ENCODE results near the gene CIBAR2.

Gene CIBAR2

DNA sequence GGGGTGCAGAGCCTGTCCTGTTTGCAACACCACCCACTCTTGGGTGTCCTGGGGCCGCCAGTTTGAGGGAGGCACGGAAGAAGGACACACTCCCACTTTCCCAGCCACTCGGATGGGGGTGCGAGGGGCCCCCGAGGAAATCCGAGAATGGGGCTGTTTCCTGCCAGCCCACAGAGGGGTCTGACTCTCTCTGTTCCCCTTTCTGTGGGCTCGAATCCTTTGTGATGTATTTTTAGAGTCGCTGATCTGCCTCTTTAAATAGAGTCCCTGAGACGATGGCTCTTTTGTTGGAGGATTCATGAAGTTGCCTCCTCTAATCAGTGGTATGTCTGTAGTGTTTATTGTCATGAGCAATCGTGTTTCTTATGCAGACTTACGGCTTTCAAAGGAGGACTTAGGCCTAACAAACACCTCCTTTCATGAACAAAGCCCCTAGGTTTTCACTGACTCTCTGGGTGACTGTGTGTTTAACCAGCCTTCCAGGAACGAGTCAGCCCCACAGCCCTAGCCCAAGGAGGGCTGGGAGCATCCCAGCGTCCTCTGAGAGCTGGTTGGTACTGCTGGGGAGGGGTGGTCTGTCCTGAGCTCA, 29.1 kb downstream of the CIBAR2 start:
- no peak for DNase-seq (ENCODE audit: low spot score)

DNA sequence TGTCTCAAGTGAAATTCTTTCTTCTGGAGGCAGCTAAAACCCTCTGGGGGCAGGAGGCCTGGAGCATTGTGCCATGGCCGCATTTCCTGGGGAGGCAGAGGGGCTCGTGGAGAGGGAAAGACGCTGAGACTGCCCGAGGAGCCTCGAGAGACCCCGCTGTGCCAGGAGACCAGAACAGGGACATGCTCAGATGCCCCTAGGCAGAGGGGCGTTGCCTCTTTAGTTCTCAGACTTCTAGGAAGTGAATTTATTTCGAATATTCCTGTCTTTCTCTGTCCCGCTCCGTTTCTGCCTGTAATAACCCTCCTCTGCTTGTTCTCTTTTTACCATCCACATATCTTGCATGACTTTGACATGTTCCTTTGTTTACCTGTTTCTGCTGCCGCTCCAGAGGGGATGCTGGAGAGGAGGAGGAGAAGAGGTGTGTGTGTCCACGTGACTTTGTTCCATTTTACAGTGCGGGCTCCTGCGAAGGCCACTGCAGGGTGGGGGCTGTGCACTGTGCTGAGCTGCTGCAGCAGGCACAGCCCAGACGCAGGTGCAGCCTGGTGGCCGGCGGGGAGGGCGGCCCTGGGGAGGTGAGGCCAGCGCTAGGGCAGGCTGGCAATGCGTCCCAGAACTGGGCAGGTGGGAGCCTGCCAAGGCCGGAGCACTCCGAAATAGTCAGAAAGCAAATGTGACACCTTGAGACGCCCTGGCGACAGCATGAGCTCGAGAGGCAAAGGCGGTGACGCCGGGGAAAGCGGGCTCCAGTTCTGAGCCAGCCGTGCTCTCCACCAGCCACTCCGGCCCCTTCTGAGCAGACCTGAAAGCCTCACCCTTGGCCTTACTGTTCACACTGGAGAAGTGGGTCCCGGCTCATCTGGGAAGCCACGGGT, 29.9 kb downstream of the CIBAR2 start:
- DNase-seq (ENCODE audit: low spot score): no peak

DNA sequence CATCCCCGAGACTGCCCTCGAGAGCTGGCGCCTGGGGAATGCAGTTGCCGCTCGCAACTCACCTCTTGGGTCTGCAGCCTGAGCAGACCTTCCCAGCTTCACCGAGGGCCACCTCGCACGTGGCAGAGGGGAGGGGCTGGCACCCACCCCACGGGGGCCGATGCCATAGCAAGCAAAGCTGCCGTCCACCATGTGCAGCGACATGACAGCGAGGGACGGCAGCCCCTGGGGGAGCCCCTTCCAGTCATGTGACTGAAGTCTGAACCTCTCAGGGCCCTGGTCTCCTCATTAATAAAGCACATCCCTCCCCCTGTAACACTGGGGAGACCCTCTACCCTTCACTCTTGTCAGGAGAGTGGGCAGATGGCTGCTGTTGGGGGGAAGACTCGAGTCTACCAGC, 30.5 kb downstream of the CIBAR2 start:
- no peak for DNase-seq (ENCODE audit: low spot score)

DNA sequence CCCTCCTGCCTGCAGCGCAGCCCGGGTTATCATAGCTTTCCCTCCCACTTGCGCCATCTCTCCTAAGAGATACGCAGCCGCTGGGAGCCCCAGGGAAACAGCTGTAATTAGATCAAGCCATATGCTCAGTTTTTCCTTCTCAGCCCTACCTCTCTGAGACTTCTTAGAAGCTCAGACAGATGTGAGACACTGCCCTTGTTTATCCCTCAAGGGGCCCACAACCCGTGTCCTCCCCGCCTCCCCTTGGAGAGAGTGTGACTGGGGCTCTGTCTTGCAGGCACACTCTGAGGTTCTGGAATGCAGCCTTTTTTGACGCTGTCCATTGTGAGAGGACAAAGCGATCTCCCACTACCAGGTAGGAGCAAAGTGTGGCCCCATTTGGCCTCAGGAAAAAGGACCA, 31.2 kb downstream of the CIBAR2 start:
- no peak for DNase-seq (ENCODE audit: low spot score)

DNA sequence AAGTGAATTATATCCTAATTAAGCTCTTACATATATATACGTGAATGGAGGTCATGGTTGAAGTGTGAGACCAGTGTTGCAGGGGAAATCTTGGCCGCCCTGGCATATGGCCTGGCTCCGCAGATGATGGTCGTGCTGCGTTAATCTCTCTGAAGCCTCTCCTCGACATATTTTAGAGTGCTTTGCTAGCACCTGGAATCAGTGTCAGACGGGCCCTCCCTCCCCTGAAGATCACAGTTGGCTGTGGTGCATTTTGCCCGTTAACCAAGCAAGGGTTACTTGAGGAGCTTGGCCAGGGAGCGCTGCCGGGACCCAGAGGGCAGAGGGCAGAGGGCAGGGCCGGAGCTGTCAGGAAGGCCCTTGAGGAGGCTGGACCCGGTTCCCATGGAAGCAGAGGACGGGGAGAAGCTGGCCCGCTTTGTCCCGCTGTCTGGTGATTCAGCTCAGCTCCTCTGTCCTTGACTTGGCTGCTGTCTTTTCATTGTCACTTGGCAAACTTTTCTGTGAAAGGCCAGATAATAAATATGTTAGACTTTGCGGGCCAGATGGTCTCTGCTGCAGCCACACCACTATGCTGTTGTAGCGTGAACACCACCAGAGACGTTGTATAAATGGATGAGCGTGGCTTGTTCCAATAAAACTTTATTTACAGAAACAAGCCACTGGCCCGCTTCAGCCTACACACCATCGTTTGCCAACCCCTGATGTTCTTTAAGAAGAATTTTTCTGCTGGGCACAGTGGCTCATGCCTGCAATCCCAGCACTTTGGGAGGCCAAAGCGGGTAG, 32.3 kb downstream of the CIBAR2 start:
- DNase-seq (ENCODE audit: low spot score): no peak

DNA sequence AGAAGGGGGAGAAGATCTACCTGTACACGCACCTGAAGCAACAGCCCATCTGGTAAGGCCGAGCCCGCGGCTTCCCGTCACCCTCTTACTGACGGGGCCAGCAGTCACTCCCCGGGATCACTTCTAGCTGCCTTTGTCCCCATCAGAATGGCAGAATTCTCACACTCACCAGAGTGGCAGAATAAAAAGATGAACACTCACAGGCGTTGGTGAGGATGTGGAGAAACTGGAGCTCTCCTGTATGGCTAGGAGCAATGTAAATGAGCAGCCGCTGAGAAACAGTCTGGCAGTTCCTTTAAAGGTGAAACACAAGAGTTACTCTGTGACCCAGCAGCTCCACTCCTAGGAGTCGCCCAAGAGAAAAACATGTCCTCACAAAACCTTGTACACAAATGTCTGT, 33.3 kb downstream of the CIBAR2 start:
- DNase-seq (ENCODE audit: low spot score): no peak

DNA sequence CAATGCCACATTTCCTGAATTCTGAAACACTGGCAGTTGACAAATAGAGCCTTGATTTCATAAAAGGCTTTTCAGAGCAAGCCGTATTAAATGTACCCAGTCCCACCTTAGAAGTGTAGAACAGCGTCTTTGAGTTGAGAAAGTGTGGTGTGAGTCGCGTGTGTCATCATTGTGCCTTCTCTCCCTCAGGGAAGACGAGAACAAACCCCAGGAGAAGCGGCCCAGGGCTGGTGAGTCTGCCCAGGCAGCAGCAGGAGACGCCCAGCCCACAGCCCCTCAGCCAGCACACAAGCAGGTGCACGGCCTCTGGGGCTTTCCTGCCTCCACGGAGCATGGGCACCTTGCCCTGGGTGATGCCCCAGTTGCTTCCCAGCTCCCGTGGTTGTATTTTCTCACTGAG, 34.0 kb downstream of the CIBAR2 start:
- no peak for DNase-seq (ENCODE audit: low spot score)

DNA sequence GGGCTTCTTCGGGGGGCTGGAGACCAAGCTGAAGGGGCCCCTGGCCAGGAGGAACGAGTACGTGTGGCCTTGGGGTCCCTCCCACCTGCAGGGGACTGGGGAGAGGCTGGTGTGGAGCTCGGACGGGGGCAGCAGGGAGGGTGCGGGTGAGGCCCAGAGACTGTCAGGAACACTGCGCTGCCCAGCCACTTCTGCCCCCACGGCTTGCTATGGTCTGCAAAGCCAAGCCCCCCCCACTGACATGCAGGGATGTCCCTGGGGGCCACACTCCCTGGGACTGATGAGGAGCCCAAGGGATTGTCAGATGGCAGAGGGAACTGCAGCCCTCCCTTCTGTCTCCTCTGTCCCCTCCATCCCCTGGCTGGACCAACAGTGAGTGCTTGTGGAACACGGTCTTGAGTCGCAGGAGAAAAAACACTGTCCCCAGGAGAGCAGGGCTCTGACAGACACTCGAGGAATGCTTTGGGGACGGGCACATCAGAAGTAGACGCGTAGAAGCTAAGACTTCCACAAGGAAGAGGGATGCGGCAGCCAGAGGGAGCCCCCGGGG, 34.6 kb downstream of the CIBAR2 start:
- DNase-seq (ENCODE audit: low spot score): no peak

DNA sequence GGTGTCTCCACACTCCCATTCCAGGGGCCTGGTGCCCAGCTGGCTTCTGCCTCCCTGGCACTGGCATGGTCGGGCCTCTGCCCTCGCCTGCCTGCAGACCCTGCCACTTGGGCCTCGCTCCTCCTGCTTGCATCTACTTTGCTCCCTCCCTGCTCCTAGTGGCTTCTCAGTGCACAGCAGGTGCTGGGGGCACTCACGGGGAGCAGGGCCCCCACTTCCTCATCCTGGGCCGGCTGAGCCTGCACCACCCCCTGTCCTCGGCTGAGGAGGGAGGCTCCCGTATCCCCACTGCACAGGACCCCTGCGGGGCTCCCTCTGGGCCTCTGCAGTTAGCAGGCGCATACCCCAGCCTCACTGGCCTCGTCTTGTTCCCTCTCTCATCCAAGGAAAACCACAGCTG, 35.2 kb downstream of the CIBAR2 start:
- DNase-seq (ENCODE audit: low spot score): no peak

DNA sequence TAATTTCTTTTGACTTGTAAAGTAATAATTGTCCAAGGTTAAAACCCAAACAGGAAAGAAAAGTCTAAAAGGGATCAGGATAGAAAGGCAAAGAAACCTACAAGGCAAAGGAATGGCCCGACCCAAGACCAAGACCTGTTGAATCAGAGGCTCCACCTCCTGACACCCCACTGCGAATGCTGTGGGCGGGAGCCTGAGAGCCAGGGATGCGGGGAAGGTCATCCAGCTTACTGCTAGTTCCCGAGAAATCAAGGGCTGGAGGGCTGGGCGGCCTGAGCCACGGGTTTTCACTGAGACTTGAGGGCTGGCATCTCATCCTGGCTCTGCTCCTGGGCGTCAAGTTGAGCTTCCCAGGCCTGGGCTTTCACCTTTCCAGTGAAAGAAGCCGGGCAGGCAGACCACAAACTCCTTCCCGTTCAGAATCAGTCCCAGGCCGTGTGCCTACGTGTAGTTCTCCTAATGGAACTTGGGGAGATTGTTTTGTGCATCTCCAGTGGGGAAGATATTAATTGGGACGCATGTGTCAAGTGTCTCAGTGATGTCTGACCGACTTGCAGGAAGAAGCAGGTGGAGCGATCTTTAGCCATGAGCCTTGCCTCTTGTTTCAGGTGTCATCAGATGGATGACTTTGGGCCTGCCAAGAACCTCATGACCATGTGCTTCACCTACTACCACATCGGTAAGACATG, 36.9 kb downstream of the CIBAR2 start:
- no peak for DNase-seq (ENCODE audit: low spot score)

DNA sequence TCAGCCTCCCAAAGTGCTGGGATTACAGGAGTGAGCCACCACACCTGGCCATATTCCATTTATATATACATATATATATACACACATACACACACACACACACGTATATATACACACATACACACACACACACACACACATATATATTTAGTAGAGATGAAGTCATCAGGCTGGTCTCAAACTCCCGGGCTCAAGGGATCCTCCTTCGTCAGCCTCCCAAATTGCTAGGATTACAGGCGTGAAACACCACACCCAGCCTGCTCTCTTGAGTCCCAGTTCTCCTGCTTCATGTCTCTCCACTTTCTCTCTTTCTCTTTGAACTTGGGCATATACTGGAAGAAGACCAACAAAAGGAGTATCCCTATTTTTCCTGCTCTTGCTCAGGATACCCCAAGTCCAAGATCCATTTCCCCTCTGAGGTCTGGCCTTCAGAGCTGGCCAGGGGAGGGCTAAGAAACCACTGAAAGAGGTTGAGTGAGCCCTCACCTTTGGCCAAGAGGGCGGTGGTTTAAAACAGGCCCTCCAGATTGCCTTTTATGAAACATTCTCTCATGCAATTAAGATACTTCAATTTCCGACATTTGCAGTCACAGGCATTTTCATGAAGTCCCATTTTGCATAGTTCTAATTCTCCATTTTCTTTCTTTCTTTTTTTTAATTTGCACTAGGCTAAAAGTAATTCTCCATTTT, 37.9 kb downstream of the CIBAR2 start:
- DNase-seq (ENCODE audit: low spot score): no peak

DNA sequence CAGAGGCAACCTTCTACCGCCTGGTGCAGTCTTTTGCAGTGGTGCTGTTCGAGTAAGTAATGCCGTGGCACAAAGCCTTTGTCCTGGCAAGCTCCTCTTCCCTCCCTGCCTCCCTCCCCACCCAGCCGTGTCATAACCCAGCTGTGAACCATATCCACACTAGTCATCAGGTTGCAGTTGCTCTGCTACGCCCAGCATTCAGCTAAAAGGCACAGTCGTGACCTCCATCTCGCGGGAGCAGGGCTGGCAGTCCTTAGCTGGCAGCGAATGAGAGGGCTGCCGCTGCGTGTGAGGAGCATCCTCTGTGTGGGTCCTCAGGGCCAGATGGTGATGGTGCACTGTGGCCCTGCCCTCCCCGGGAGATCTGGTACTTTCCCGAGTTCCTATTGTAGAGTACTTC, 39.3 kb downstream of the CIBAR2 start:
- DNase-seq (ENCODE audit: low spot score): no peak

DNA sequence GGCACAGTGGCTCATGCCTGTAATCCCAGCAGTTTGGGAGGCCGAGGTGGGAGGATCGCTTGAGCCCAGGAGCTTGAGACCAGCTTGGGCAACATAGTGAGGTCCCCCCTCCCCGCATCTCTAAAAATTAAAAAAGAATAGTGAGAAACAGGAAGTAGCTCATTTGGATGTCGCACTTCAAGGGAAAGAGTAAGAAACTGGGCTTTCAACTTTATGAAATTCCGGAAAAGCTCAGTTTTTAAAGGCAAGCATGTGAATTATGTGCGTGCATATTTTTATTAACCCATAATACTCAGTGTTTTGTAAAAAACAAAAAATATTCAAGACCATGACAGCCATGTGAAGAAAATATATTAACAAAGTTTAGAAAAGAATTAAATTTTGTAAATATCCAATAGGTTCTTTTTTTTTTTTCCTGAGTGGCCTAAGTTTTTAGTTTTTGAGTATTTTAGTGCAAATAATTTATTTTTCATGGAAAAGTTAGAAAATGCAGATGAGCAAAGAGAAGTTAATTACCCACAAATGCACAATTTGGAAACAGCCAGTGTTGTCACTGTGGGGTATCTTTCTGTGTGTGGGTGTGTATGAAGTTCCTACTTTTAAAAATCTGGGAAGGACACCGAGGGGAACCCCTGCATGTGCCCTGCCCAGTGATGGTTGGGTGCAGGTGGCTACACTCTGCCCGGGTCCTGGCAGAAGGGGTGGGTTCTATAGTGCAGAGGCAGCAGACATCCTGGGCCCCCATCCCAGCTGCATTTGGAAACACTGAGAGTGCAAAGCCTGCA, 40.0 kb downstream of the CIBAR2 start:
- no peak for DNase-seq (ENCODE audit: low spot score)

DNA sequence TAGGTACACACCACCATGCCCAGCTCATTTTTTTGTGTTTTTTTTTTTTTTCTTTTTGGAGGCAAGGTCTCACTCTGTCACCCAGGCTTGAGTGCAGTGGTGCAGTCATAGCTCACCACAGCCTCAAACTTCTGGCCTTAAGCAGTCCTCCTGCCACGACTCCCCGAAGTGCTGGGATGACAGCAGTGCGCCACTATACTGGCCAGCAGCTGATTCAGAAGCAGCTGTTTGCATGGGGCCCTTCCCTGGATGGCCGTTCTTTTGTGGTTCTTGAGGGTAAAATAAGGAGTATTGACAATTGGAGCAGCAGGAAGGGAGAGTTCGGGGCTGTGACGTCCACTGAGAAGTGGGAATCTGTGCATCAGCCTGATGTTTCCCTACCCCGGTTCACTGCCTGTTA, 43.1 kb downstream of the CIBAR2 start:
- DNase-seq (ENCODE audit: low spot score): no peak

DNA sequence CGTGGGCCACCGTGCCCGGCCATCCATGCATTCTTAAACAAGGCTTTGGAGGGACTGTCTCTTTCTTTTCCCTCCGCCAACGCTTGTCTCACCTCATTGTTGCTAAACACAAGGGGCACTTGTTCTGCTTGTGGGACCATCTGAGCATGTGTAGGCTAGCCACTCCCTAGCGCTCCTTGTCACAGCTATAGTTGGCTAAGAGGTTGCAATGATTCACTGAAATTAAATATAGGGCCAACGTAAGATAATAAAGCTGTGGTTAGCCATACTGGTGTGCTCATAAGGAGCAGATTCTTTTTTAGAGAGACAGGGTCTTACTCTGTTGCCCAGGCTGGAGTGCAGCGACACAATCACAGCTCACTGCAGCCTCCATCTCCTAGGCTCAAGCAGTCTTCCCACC, 43.5 kb downstream of the CIBAR2 start:
- DNase-seq (ENCODE audit: low spot score): no peak

DNA sequence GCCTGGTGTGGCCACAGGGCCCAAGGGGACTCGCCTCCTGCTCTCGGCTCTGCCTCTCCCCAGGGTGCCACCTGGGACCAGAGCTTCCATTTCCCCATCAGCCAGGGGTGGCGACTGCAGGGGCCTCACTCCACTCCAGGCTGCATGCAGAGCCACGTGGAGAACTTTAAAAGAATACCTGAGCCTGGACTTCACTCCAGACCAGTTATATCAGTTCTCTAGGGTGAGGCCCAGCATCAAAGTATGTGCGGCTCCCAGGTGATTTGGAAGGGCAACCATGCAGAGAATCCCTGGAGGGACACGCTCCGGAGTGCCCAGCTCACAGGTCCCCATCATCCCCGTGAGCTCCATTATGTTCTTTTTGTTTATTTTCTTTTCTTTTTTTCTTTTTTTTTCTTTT, 44.8 kb downstream of the CIBAR2 start:
- no peak for DNase-seq (ENCODE audit: low spot score)

DNA sequence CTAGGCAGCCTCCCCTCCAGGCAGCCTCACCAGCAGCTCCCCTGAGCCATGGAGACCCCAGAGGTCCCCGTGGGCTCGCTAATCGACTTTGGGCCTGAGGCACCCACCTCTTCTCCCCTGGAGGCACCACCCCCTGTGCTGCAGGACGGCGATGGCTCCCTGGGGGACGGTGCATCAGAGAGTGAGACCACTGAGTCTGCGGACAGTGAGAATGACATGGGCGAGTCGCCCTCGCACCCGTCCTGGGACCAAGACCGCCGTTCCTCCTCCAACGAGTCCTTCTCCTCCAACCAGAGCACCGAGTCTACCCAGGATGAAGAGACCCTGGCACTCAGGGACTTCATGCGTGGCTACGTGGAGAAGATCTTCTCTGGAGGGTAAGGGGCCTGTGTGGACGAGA, 45.2 kb downstream of the CIBAR2 start:
- DNase-seq (ENCODE audit: low spot score): no peak

DNA sequence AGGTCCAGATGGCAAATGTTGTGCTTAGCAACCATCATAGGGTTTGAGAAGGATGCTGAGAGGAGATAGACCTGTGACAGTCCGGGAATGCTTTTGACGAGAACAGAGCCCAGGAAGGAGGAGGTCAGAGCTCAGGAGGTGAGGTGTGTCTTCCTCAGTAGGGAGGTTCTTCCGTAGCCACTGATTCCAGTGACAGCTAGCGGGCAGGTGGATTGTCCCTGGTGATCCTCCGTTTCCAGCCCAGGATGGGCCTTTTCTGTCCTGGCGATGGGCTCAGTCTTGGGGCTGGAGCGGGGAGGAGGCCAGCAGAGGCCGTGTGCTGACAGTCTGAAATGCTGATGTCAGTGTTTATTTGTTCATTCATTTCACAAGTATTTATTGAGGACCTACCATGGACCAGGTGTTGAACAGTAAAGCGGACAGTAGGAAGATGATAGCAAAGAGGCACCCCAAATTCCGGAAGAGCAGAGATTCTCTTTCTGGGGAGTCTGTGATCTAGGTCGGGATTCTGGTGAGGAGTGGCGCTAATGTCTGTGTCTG, 45.9 kb downstream of the CIBAR2 start:
- no peak for DNase-seq (ENCODE audit: low spot score)

DNA sequence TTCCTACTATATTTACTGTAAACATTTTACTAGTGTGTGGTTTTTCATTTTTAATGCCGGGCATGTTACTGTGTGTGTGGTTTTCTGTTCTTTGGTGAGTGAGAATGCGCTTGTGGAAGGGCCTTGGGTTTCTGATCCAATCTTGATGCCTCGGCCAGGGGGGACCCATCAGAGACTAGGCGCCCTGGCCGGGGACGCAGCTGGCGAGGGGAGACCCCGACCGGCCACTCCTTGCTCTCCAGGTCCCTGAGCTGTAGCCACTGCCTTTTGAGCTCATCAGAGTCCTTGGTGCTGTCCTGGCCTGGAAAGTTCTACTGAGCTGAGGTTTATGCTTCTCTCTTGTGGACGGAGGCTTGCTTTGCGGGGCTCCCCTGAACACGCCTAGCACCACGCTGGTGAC, 47.2 kb downstream of the CIBAR2 start:
- no peak for DNase-seq (ENCODE audit: low spot score)

DNA sequence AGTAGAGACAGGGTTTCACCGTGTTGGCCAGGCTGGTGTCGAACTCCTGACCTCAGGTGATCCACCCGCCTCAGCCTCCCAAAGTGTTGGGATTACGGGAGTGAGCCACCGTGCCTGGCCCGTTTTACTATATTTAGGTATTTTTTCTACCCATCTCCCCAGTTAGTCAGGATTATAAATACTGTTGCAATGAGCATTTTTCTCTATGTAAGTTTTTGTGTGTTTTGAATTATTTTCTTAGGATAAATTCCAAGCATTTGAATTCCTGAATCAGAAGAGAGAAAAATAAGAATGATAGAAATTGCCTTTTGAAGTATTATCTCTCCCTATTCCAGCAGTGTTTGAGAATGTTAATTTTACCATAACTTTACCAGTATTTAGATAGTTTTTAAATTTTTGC, 48.1 kb downstream of the CIBAR2 start:
- DNase-seq (ENCODE audit: low spot score): no peak

DNA sequence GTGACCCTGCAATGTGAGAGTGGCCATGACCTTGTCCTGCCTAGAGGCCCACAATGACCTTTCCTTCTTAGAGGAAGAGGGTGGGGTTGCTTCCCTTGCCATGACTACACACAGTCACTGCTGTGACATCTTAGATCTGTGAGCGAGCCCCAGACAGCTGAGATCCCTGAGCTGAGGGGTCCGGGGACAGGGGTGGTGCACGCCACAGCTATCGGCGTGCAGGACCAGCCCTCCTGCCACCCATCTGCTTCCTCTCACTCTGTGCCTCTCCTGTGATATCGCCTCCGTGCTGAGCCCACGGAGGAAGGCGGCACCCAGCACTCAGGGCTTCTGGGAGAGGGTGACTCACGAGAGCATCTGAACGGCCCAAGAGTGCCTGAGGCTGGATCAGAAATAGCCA, 49.4 kb downstream of the CIBAR2 start:
- DNase-seq (ENCODE audit: low spot score): no peak
